Measurements from ENCODE around the gene SLC25A25. TPM values are rescaled to one million over a fixed set of nuclear protein-coding genes. Genes with fewer than 3 reads are reported as not detected.

Gene SLC25A25
- total and polyA plus RNA-seq, 9 of the 15 experiments (the other 6 are each of a cell fraction or from before 2014, with no cell fraction given), result 0.07 to 35.9 (median 23.2) TPM

DNA sequence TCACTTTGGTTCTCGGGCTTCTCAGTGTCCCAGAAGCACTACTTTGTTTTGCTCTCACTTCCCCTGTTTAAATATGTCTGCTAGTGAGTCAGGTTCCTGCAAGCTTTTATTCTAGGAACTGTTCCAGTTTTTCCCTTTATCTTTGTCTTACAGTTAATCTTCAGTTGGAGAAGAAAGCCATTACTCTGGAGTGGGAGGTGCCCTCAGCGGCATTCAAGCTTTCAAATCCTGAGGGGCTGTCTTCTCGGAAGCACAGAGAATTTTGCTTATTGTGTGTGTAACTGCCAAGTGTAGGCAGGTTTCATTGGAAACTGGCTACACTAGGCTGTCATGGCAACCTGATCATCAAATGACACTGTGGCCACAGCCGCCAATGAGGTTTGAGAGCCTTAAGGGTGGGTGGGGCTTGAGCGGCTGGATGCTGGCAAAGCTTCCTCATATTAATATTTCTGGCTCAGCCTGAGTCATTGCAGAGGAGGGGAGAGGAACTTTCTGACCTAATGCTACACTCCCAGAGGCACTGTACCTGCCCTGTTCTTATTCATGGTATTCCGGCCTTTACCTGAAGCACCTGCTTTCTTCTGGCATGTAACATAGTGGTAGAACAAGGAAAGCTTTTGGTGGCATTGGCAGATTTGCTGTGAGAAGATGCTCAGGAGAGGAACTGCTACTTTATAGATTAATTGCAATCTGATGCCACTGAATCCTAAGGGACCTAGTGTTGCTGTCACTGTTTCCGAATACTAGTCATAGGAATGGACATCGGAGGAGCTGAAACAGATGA, 26.3 kb downstream of the SLC25A25 start (continued):
- TF ChIP-seq, protein P1, sequence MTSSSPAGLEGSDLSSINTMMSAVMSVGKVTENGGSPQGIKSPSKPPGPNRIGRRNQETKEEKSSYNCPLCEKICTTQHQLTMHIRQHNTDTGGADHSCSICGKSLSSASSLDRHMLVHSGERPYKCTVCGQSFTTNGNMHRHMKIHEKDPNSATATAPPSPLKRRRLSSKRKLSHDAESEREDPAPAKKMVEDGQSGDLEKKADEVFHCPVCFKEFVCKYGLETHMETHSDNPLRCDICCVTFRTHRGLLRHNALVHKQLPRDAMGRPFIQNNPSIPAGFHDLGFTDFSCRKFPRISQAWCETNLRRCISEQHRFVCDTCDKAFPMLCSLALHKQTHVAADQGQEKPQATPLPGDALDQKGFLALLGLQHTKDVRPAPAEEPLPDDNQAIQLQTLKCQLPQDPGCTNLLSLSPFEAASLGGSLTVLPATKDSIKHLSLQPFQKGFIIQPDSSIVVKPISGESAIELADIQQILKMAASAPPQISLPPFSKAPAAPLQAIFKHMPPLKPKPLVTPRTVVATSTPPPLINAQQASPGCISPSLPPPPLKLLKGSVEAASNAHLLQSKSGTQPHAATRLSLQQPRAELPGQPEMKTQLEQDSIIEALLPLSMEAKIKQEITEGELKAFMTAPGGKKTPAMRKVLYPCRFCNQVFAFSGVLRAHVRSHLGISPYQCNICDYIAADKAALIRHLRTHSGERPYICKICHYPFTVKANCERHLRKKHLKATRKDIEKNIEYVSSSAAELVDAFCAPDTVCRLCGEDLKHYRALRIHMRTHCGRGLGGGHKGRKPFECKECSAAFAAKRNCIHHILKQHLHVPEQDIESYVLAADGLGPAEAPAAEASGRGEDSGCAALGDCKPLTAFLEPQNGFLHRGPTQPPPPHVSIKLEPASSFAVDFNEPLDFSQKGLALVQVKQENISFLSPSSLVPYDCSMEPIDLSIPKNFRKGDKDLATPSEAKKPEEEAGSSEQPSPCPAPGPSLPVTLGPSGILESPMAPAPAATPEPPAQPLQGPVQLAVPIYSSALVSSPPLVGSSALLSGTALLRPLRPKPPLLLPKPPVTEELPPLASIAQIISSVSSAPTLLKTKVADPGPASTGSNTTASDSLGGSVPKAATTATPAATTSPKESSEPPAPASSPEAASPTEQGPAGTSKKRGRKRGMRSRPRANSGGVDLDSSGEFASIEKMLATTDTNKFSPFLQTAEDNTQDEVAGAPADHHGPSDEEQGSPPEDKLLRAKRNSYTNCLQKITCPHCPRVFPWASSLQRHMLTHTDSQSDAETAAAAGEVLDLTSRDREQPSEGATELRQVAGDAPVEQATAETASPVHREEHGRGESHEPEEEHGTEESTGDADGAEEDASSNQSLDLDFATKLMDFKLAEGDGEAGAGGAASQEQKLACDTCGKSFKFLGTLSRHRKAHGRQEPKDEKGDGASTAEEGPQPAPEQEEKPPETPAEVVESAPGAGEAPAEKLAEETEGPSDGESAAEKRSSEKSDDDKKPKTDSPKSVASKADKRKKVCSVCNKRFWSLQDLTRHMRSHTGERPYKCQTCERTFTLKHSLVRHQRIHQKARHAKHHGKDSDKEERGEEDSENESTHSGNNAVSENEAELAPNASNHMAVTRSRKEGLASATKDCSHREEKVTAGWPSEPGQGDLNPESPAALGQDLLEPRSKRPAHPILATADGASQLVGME (CRISPR knock-in tag; IDR thresholded peaks at IDR 0.05), result peak; percentile 55; the same call in 1 of the 2 replicates
- TF ChIP-seq RHOXF2B (CRISPR knock-in tag; conservative IDR thresholded peaks at IDR 0.05), result 0 out of 2 replicates have a peak, but pooled peaks have one; percentile 24
- no peak for TF ChIP-seq BCOR (IDR thresholded peaks at IDR 0.05)
- TF ChIP-seq ZSCAN29 (IDR thresholded peaks at IDR 0.05), result no peak
- TF ChIP-seq NBN (IDR thresholded peaks at IDR 0.05; ENCODE audit: low read depth), result peak; percentile 62; the same call in 1 of the 2 replicates
- peak; percentile 84 for TF ChIP-seq SOX6 (IDR thresholded peaks at IDR 0.05)
- no peak for TF ChIP-seq HLTF (IDR thresholded peaks at IDR 0.05)
- TF ChIP-seq, protein P2, sequence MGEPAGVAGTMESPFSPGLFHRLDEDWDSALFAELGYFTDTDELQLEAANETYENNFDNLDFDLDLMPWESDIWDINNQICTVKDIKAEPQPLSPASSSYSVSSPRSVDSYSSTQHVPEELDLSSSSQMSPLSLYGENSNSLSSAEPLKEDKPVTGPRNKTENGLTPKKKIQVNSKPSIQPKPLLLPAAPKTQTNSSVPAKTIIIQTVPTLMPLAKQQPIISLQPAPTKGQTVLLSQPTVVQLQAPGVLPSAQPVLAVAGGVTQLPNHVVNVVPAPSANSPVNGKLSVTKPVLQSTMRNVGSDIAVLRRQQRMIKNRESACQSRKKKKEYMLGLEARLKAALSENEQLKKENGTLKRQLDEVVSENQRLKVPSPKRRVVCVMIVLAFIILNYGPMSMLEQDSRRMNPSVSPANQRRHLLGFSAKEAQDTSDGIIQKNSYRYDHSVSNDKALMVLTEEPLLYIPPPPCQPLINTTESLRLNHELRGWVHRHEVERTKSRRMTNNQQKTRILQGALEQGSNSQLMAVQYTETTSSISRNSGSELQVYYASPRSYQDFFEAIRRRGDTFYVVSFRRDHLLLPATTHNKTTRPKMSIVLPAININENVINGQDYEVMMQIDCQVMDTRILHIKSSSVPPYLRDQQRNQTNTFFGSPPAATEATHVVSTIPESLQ (CRISPR knock-in tag; IDR thresholded peaks at IDR 0.05), result 0 out of 2 replicates have a peak, but pooled peaks have one; percentile 53
